DND-41 (cell line): Measurements from ENCODE around the gene PLEKHA6.

Source experiments
- ATAC-seq: fragments of 200-7000 bp; cut with Tn5 transposase; 3 replicates; pipeline ENCODE4 v1.9.1; 2021; ENCODE audit warnings: low read depth; ENCODE audit not compliant: insufficient read depth
- DNase-seq: peaks from one replicate; pipeline ENCODE4 v3.0.0-alpha.2; 2020
- H2AFZ ChIP-seq: 2 replicates; pipeline ENCODE4 v1.6.0; 2012; ENCODE audit warnings: low read depth, low read length
- H3K27ac ChIP-seq: 2 replicates; pipeline ENCODE4 v1.5.1; 2012; ENCODE audit warnings: low read length, inconsistent platforms
- H3K27me3 ChIP-seq: fragments of 200-600 bp; sonication (generic); 2 replicates; pipeline ENCODE4 v1.6.0; 2012; ENCODE audit warnings: low read length, mild to moderate bottlenecking, inconsistent platforms; ENCODE audit not compliant: insufficient read depth, poor library complexity
- H3K36me3 ChIP-seq: 2 replicates; pipeline ENCODE4 v1.5.1; 2012; ENCODE audit warnings: low read length, inconsistent platforms; ENCODE audit not compliant: insufficient read depth
- H3K4me1 ChIP-seq: 2 replicates; pipeline ENCODE4 v1.5.1; 2012; ENCODE audit warnings: mild to moderate bottlenecking, low read length; ENCODE audit not compliant: insufficient read depth
- H3K4me2 ChIP-seq: 2 replicates; pipeline ENCODE4 v1.6.0; 2012; ENCODE audit warnings: mild to moderate bottlenecking, moderate library complexity, low read length, inconsistent platforms; ENCODE audit not compliant: insufficient read depth
- H3K4me3 ChIP-seq, 2 experiments: fragments of 200-600 bp in 1 of 2; shearing (Covaris generic) in 1 of 2; 2 replicates each; pipeline ENCODE4 v1.5.1; 2012 to 2016; ENCODE audit warnings: inconsistent platforms in 2 of 2, low read length in 2 of 2, mild to moderate bottlenecking in 2 of 2, low read depth in 1 of 2, moderate library complexity in 1 of 2
- H3K79me2 ChIP-seq: 2 replicates; pipeline ENCODE4 v1.6.0; 2012; ENCODE audit warnings: low read length, inconsistent platforms; ENCODE audit not compliant: insufficient read depth
- H3K9ac ChIP-seq: 2 replicates; pipeline ENCODE4 v1.6.0; 2012; ENCODE audit warnings: low read depth, mild to moderate bottlenecking, inconsistent platforms, low read length, moderate library complexity
- H3K9me3 ChIP-seq: 2 replicates; pipeline ENCODE4 v1.5.1; 2012; ENCODE audit warnings: low read length, moderate library complexity, mild to moderate bottlenecking, inconsistent platforms; ENCODE audit not compliant: insufficient read depth, severe bottlenecking
- H4K20me1 ChIP-seq: 2 replicates; pipeline ENCODE4 v1.6.0; 2012; ENCODE audit warnings: low read length; ENCODE audit not compliant: insufficient read depth
- CTCF ChIP-seq: IDR thresholded peaks from 2 replicates; pipeline ENCODE4 v1.5.1; 2012; ENCODE audit warnings: borderline replicate concordance, low read length, moderate library complexity, mild to moderate bottlenecking; ENCODE audit not compliant: poor library complexity, severe bottlenecking; ENCODE audit errors: extremely low read depth
- EZH2 ChIP-seq: IDR thresholded peaks from 3 replicates; pipeline ENCODE4 v1.6.1; 2012; ENCODE audit warnings: borderline replicate concordance, low read depth, mild to moderate bottlenecking, moderate library complexity, low read length, inconsistent platforms; ENCODE audit not compliant: severe bottlenecking

The PLEKHA6 gene

GRCh38 chr1:204348242-204348641 lies 11.5 kb downstream of the PLEKHA6 start:
- TF ChIP-seq EZH2 (no peak), CTCF (no peak)
- H3K79me2 ChIP-seq, result no peaks in the 10 kb centered on the region
- no peak overlapping the region for H3K4me2 ChIP-seq
- no peak overlapping the region for H3K4me3 ChIP-seq
- DNase-seq, result no peak
- H3K9ac ChIP-seq, result no peak overlapping the region
- H4K20me1 ChIP-seq, result no peaks in the 10 kb centered on the region
- peaks cover 26% of the 10 kb centered on the region for H3K27me3 ChIP-seq
- ATAC-seq, result no peak
- H3K4me1 ChIP-seq, result no peaks in the 10 kb centered on the region
- no peak overlapping the region for H2AFZ ChIP-seq
- H3K27ac ChIP-seq, result no peak overlapping the region
- no peaks in the 10 kb centered on the region for H3K9me3 ChIP-seq
- no peaks in the 10 kb centered on the region for H3K36me3 ChIP-seq

- peaks cover 32% of the 10 kb centered on the region for H3K27me3 ChIP-seq
- no peaks in the 10 kb centered on the region for H3K4me1 ChIP-seq
- H3K36me3 ChIP-seq, result no peaks in the 10 kb centered on the region
- DNase-seq, result no peak
- H3K79me2 ChIP-seq, result no peaks in the 10 kb centered on the region
- no peak overlapping the region for H3K27ac ChIP-seq
- no peak overlapping the region for H2AFZ ChIP-seq
- H3K9ac ChIP-seq, result no peak overlapping the region
- no peak overlapping the region for H3K4me2 ChIP-seq
- ATAC-seq, result no peak
- H3K4me3 ChIP-seq, result no peak overlapping the region
- H4K20me1 ChIP-seq, result no peaks in the 10 kb centered on the region
- H3K9me3 ChIP-seq, result no peaks in the 10 kb centered on the region
- TF ChIP-seq CTCF (no peak), EZH2 (no peak)
Measured at GRCh38 chr1:204345941-204346645, 13.6 kb downstream of the PLEKHA6 start.

- ATAC-seq, result no peak
- H3K36me3 ChIP-seq, result no peaks in the 10 kb centered on the region
- no peak overlapping the region for H2AFZ ChIP-seq
- no peaks in the 10 kb centered on the region for H3K79me2 ChIP-seq
- DNase-seq, result no peak
- no peaks in the 10 kb centered on the region for H4K20me1 ChIP-seq
- H3K9me3 ChIP-seq, result no peaks in the 10 kb centered on the region
- H3K9ac ChIP-seq, result no peak overlapping the region
- H3K27ac ChIP-seq, result no peak overlapping the region
- H3K27me3 ChIP-seq, result peaks cover 38% of the 10 kb centered on the region
- no peak overlapping the region for H3K4me2 ChIP-seq
- H3K4me3 ChIP-seq, result no peak overlapping the region
- no peak for TF ChIP-seq EZH2
- no peak for TF ChIP-seq CTCF
- no peaks in the 10 kb centered on the region for H3K4me1 ChIP-seq
Measured at GRCh38 chr1:204345438-204345841, 14.3 kb downstream of the PLEKHA6 start.
